Articular chondrocyte of knee joint (primary cell): ENCODE results near the gene BSCL2. TPM values are rescaled to one million over a fixed set of nuclear protein-coding genes. Genes with fewer than 3 reads are reported as not detected.

ENCODE experiments used
- small RNA-seq: library from RNA; depleted of rRNA; stranded (forward); fragments of <200 nt; gene quantifications from one replicate; pipeline ENCODE3, GENCODE V24; 2012
- total RNA-seq: library from RNA; depleted of rRNA; stranded (reverse); fragments of >200 nt; gene quantifications from 2 replicates; pipeline ENCODE4 v1.2.3, GENCODE V29; 2012

BSCL2 gene
- total RNA-seq = 52.7 and 54.8 TPM in 2 replicates

DNA sequence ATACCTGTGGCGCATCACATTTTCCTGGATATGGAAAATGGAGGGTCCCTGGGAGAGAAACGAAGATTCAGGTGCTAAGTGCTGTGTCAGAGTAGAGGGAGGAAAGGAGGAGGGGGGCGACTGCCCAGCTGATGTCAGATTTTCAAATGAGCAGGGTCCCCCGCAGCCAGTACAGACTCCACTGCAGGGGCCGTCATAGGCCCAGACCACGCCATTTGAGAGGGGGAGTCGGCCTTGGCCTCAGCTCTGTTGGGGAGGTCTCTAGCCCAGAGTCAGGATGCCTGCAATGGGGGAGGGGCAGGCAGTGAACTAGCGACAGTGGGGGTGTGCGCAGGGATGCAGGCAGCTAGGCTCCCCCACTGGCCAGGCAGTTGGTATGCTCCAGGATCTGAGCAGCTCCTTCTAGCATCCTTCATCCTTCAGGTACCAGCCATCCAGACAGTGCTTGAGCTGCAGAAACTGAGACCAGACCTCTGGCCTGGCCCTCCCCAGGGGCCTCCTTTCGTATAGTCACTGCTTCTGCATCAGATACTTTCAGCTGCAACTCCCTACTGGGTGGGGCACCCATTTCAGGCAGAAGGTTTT is at the start of gene BSCL2, which contains the start of gene GNG3:
BSCL2 (minus strand) TSS at position 148 of the 585 bp plus-strand sequence. CDS start 229 bp downstream, outside the sequence.
GNG3 (plus strand) TSS at position 400 of the 585 bp plus-strand sequence. CDS start 620 bp downstream, outside the sequence.

DNA sequence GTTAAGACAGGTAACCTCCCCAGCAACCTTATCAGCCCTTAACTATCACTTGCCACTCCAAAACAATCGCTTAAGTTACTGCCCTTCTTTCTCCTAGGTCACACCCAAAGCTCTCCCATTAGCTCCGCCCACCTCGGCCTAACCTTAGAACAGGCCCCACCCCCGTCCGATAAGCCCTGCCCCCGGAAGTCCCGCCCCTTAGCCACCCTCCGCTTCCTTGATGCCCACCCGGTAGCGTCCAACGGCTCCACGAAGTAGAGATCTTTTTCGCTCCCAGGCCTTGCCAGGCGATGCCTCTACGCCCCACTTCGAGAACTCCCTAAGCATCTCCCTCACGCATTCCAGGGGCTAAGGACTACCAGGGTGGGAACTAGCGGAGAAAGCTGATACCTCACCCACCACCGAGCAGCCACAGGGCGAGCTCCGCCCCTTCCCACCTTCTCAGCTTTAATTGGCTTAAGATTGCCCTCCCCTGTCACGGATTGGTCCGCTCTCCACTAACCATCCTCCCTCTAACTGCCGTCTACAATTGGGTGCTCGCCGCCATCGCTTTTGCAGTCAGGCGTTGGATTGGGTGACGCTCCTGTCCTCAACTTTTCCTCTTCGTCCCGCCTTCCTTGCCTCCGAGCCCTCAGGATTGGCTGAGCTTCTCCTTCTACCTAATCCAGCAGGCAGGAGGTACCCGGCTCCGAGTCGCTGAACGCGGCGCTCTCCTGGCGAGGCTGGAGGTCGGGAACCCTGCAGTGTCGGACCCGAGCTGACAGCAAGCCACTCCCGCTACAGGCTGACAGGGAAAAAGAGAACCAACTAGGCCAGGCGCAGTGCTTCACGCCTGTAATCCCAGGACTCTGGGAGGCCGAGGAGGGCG is 46.7 kb upstream of the BSCL2 start, which contains the start of gene ZBTB3:
ZBTB3 (minus strand) TSS at position 425 of the 868 bp plus-strand sequence. CDS start 496 bp downstream, outside the sequence.

DNA sequence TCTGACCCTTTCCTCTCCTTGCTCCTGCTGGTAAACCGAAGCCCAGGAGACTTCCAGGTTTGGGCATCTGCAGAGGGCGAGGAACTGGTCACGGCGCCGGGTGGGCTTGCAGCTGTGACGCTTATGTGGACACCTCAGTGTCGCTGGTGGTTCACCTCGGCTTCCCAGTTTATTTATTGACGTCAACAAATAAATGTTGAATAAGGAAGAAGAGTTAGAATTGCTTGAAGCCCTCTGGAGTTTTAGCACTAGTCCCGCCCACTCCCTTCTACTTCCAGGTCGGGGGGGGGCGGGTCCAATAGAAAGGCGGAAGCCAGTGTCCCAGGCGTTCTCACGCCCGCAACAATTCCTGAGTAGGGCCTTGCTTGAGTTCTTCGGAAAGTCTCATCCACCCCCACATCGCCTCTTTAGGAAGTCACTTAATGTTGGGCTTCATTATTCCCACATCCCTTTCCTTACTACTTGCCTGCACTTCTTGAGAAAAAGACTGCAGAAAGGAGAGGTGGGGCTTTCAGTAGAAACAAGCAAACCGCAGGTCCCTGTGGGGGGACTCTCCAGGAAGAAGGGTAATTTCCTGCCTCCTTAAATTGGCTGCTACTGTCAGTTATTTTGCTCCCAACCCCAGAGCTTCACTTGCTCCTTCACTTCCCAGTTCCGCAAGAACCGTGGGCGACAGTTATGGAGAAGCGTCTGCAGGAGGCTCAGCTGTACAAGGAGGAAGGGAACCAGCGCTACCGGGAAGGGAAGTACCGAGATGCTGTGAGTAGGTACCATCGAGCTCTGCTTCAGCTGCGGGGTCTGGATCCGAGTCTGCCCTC is 21.2 kb upstream of the BSCL2 start, which contains the start of gene TTC9C:
TTC9C (plus strand) TSS at position 316 of the 818 bp plus-strand sequence; CDS start at position 679, 363 bp downstream.

DNA sequence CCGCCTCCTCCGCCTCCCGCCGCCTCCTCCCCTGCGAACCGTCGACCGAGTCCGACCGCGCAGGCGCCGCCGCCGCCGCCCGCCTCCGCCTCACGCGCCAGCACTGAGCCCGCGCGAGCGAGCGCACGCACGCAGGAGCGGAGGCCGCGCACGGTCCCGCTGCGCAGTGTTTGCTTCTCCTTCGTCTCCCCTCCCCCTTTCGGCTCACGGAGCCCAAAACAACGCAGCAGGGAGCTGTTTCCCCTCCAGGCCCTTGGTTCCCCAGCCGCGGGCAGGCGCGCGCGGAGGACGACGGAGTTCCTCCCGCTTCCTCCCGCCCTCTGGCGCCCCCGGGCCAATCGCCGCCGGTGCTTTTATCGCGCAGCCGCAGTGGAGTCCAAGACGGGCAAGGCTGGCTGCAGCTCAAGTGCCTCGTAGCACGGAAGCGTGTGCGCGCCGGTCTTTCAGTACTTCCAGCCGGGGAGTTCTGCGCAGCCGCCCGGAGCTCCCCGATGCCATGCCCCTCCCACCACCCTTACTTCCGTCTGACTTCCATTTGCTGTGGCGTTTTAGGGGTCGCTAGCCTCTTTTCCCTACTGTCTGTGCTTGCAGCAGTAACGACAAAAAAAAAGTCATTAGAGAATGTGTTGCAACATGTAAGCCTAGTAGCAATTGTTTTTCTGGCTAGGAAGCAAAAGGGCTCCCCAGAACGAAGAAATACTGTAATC is 20.1 kb upstream of the BSCL2 start, which contains the start of gene HNRNPUL2:
HNRNPUL2 (minus strand) TSS at position 293 of the 707 bp plus-strand sequence. CDS start 301 bp downstream, outside the sequence.

DNA sequence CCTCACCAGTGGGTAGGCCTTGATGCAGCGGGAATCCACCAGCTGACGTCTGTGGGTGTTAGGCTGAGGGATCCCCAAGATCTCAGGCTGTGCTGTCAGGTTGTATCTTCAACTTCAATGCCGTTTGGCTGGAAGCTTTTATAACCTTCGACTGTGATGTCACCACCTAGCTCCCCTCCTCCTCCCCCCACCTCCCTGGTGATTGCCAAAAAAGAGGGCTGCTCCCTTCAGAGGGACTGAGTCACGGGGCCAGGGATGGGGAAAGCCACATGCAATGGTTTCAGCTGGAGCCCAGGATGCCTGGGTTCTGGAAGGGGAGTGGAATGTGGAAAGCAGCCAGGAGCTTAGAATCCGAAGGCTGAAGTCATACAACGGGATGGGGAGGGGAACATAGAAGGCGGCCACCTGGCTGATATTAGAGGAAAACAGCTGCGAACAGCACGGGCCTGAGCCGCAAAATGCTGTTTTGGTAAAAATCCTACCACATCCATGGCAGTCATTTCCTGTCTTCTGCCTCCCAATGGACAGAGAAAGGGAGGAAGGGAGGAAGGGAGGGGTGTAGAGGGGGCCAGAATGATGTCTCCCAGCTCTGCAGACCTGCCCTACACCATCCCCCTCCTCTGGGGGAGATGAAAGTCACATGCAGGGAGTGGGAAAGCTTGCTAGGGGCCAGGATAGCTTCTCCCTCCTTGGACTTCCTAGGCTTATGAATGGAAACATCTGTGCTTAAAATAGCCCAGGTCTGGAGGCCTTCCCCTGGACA is 17.6 kb downstream of the BSCL2 start, which contains the start of gene LRRN4CL:
LRRN4CL (minus strand) TSS at position 110 of the 763 bp plus-strand sequence. CDS start 1,022 bp downstream, outside the sequence.

DNA sequence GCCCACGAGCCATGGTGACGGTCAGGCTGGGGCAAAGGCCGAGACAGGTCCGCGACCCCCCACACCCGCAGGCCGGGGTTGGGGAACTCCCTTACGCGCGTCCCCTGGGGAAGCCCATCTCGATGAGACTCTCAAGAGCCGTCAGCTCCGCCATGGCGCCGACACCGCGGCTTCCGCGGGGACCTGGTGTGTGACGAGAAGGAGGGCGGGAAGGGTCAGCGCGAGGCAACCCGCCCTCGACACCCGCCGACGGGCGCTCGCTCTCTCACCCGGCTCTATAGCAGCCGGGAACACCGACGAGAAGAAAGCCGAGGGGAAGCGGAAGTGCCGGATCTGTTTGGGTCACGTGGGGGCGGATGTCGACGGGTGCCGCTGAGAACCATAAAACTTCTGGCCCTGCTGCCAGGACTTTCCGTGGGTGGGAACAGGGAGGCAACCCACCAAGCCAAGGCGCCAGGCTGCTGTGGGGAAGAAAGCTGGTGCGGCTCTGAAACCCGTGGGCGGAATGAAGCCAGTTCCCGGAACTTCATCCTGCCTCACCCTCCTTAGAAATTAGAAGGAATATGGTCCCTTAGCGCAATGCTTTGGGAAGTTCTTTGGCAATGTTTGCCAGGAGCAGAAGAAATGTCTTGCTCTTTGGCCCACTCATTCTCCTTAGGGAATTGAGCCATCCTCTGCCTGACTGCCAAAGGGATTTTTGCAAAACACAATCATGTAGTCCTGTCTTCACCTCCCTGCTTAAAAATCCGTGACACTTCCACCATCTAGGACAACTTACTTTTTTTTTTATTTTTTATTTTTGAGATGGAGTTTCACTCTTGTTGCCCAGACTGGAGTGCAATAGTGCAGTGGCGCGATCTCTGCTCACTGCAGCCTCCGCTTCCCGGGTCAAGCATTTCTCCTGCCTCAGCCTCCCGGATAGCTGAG is 28.2 kb downstream of the BSCL2 start, which contains the start of gene UBXN1:
UBXN1 (minus strand) TSS at position 304 of the 927 bp plus-strand sequence; CDS start at position 154, 150 bp downstream.

DNA sequence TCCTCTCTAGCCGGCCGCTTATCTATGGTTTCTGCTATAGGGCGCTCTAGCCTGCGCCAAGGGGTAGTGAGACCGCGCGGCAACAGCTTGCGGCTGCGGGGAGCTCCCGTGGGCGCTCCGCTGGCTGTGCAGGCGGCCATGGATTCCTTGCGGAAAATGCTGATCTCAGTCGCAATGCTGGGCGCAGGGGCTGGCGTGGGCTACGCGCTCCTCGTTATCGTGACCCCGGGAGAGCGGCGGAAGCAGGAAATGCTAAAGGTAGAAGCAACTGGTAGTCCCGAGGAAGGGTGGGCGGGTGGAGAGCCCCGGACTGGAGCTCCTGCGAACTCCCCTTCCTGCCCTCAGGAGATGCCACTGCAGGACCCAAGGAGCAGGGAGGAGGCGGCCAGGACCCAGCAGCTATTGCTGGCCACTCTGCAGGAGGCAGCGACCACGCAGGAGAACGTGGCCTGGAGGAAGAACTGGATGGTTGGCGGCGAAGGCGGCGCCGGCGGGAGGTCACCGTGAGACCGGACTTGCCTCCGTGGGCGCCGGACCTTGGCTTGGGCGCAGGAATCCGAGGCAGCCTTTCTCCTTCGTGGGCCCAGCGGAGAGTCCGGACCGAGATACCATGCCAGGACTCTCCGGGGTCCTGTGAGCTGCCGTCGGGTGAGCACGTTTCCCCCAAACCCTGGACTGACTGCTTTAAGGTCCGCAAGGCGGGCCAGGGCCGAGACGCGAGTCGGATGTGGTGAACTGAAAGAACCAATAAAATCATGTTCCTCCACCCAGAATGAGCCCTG is 35.4 kb downstream of the BSCL2 start, which contains the start of the genes LBHD1 and UQCC3:
LBHD1 (minus strand) TSS at position 660 of the 782 bp plus-strand sequence. CDS start 2,236 bp downstream, outside the sequence.
UQCC3 (plus strand) TSS at position 66 of the 782 bp plus-strand sequence; CDS start at position 139, 73 bp downstream.

DNA sequence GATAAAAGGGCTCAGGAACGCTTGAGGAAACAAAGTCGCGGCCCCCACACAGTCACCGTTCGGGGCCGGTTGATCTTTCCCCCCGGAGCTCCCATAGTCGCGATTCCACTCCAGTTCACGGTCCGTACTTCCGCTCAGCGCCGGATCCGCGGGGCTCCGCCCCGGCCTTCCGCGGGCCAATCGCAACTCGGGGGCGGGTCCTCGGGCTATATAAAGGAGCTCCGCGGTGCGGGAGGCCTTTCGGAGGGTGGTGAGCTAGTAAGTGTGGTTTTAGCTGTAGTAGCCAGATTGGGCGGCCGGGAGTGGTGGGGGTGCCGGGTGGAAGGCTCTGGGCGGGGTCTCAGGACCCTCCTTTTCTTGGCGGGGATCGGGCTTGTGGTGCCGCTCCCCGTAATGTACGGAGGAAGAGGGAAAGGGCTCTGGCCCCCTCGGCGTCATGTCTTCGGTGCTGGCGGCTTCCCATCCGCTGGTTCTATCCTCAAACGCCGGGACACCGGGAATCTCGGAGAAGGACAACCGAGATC is 42.1 kb downstream of the BSCL2 start, which contains the start of the genes C11orf98 and CSKMT:
C11orf98 (minus strand) TSS at position 136 of the 524 bp plus-strand sequence; CDS start at position 95, 41 bp downstream.
CSKMT (plus strand) TSS at position 238 of the 524 bp plus-strand sequence. CDS start 568 bp downstream, outside the sequence.

DNA sequence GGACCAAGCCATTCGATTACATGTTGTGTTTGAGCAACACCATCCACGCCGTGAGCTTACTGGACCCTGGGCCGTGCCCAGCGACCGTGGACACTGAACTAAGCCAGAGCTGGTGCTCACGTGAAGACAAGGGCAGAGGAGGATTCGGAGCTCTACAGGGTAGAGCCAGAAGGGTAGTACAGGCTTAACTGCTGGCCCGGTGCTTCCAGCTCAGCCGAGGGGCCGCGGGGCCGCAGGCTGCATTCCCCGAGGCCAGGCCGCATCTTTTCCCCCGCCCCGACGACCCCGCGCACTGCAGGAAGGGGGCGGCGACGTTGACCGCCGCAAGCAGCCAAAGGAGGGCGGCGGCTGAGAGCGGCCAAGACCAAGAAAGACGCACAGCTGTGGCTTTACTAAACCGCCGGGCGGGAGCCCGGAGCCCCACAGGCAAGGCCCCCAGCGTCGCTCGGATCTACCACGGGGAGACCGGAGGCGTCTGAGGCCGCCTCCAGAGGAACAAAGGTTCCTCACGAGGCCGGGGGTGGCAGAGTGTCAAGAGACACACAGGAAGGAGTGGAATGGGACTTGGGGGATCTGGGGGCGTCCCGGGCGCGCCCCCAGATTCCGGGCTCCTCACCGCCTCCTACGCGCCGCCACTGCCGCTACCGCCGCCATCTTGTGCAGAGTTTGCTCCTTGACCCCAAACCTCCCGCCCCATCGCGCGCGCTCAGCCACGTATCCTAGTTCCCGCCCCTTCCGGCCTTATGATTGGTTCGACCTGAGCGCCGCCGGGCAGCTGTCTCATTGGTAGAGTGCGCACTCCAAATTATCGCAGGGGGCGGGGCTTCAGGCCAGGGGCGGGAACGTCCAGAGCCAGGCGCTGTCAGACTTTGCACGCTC is 61.0 kb downstream of the BSCL2 start, which contains the start of gene GANAB:
GANAB (minus strand) TSS at position 668 of the 879 bp plus-strand sequence; CDS start at position 654, 14 bp downstream.

Small RNAs within 50 kb of the gene (small RNA-seq; reads per million reads assigned to genes)
- gene SNORA57 = not detected

Other genes starting within 250 kb of the BSCL2 start
- gene AHNAK, start 160.6 kb downstream of the BSCL2 start, total RNA-seq = 983 and 1,139 TPM in 2 replicates
- gene EEF1G, start 133.5 kb downstream of the BSCL2 start, total RNA-seq = 1,360 and 1,368 TPM in 2 replicates
- 6.8 TPM in 2 replicates for gene TUT1, start 115.9 kb downstream of the BSCL2 start, total RNA-seq
- 95.1 and 110 TPM in 2 replicates for gene MTA2, start 105.6 kb downstream of the BSCL2 start, total RNA-seq
- 30.4 and 34.6 TPM in 2 replicates for gene EML3, start 94.6 kb downstream of the BSCL2 start, total RNA-seq
- gene ROM1, start 94.2 kb downstream of the BSCL2 start, total RNA-seq = 9.3 and 10.6 TPM in 2 replicates
- gene B3GAT3, start 85.4 kb downstream of the BSCL2 start, total RNA-seq = 12.3 and 14.1 TPM in 2 replicates
- 251 and 282 TPM in 2 replicates for gene GANAB, start 60.8 kb downstream of the BSCL2 start, total RNA-seq
- 19.9 and 20.5 TPM in 2 replicates for gene INTS5, start 54.1 kb downstream of the BSCL2 start, total RNA-seq
- 26.1 TPM in 2 replicates for gene C11orf98, start 42.2 kb downstream of the BSCL2 start, total RNA-seq
- 5.7 and 8.2 TPM in 2 replicates for gene CSKMT, start 42.1 kb downstream of the BSCL2 start, total RNA-seq
- 4.2 and 4.8 TPM in 2 replicates for gene UQCC3, start 35.8 kb downstream of the BSCL2 start, total RNA-seq
- 4.0 and 6.1 TPM in 2 replicates for gene LBHD1, start 35.2 kb downstream of the BSCL2 start, total RNA-seq
- gene UBXN1, start 28.4 kb downstream of the BSCL2 start, total RNA-seq = 102 and 103 TPM in 2 replicates
- 20.1 and 20.6 TPM in 2 replicates for gene LRRN4CL, start 17.9 kb downstream of the BSCL2 start, total RNA-seq
- gene GNG3, start 252 bp upstream of the BSCL2 start, total RNA-seq = not detected in 2 replicates
- gene HNRNPUL2, start 20.0 kb upstream of the BSCL2 start, total RNA-seq = 14.2 and 15.3 TPM in 2 replicates
- 34.2 and 37.4 TPM in 2 replicates for gene TTC9C, start 21.1 kb upstream of the BSCL2 start, total RNA-seq
- 12.7 and 13.5 TPM in 2 replicates for gene ZBTB3, start 46.7 kb upstream of the BSCL2 start, total RNA-seq
- 62.4 and 64.4 TPM in 2 replicates for gene POLR2G, start 54.2 kb upstream of the BSCL2 start, total RNA-seq
- 10.8 and 13.7 TPM in 2 replicates for gene TAF6L, start 64.0 kb upstream of the BSCL2 start, total RNA-seq
- gene TMEM179B, start 80.0 kb upstream of the BSCL2 start, total RNA-seq = 33.9 and 41.3 TPM in 2 replicates
- gene TMEM223, start 84.6 kb upstream of the BSCL2 start, total RNA-seq = 9.4 and 10.1 TPM in 2 replicates
- 35.2 and 35.7 TPM in 2 replicates for gene NXF1, start 98.0 kb upstream of the BSCL2 start, total RNA-seq
- gene STX5, start 124.6 kb upstream of the BSCL2 start, total RNA-seq = 35.0 and 37.1 TPM in 2 replicates
- gene TEX54, start 125.4 kb upstream of the BSCL2 start, total RNA-seq = not detected in 2 replicates
- gene WDR74, start 132.2 kb upstream of the BSCL2 start, total RNA-seq = 23.8 and 26.1 TPM in 2 replicates
- gene SLC3A2, start 173.5 kb upstream of the BSCL2 start, total RNA-seq = 198 and 208 TPM in 2 replicates
- gene CHRM1, start 213.9 kb upstream of the BSCL2 start, total RNA-seq = not detected in 2 replicates